Activated CD8-positive, alpha-beta memory T cell treated with anti-CD3 and anti-CD28 coated beads, Interleukin-2, amount 10 ng/mL, durations not matched to agents 7 days and 5 days (primary cell): ENCODE results near the gene RAB31. TPM values are rescaled to one million over a fixed set of nuclear protein-coding genes. Genes with fewer than 3 reads are reported as not detected.
A peak's percentile ranks its signal among the peaks of the same experiment; 100 is the strongest.

Experiments
- ATAC-seq: fragments of 150-1000 bp; cut with Tn5 transposase; one replicate; pipeline ENCODE4 v1.10.0; 2021; ENCODE audit warnings: moderate library complexity
- CTCF ChIA-PET: fragments of 350-600 bp; sonication (Branson Sonifier 250); formaldehyde crosslinking; loops from one replicate; lab custom pipeline; 2021; ENCODE audit warnings: antibody characterized with exemption; lab: Charles Lee
- DNase-seq: peaks from one replicate; pipeline ENCODE4 v3.0.0-alpha.2; 2020
- H3K27ac Mint-ChIP-seq: one replicate; pipeline ENCODE4 v1.8.0; 2021; ENCODE audit warnings: mild to moderate bottlenecking, mixed read lengths
- H3K27me3 Mint-ChIP-seq: one replicate; pipeline ENCODE4 v1.8.0; 2021; ENCODE audit warnings: mixed read lengths
- H3K36me3 Mint-ChIP-seq: one replicate; pipeline ENCODE4 v1.8.0; 2021; ENCODE audit warnings: mild to moderate bottlenecking, mixed read lengths
- H3K4me1 Mint-ChIP-seq: one replicate; pipeline ENCODE4 v1.8.0; 2021; ENCODE audit warnings: mixed read lengths
- H3K4me3 Mint-ChIP-seq: one replicate; pipeline ENCODE4 v1.8.0; 2021; ENCODE audit warnings: mild to moderate bottlenecking, moderate library complexity, mixed read lengths
- H3K9me3 Mint-ChIP-seq: one replicate; pipeline ENCODE4 v1.8.0; 2022; ENCODE audit warnings: low read depth, mixed read lengths
- total RNA-seq, 2 experiments: library from RNA; stranded (reverse); gene quantifications; one replicate each; pipeline ENCODE4 v1.2.3, GENCODE V29; 2021

Gene RAB31
- total RNA-seq, 2 experiments from 2014 or later: not detected

DNA sequence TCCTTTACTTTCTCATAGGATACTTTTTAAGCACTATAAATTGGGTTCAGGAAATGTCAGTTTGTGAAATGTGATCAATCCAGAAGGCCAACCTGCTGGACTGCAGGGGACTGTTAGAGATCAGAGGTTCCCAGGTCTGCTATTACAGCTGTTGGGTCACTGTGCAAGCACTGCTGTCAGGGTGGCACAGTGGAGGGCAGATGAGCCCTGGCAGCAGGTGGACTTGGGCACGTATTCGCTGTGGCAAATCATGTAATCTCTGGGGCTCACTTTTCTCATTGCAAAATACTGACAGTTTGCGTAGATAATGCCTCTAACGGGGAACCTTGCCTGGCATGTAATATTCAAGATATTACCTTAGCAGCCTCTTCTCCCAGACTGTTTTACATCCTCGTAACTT, 18.1 kb downstream of the RAB31 start:
- H3K27ac Mint-ChIP-seq: no peak overlapping the region
- no peak overlapping the region for H3K4me3 Mint-ChIP-seq
- CTCF ChIA-PET: no interaction called here
- no peaks in the 10 kb centered on the region for H3K4me1 Mint-ChIP-seq
- H3K27me3 Mint-ChIP-seq: peaks cover 53% of the 10 kb centered on the region
- H3K9me3 Mint-ChIP-seq: no peaks in the 10 kb centered on the region
- H3K36me3 Mint-ChIP-seq: no peaks in the 10 kb centered on the region
- DNase-seq (no peak), ATAC-seq (no peak)

DNA sequence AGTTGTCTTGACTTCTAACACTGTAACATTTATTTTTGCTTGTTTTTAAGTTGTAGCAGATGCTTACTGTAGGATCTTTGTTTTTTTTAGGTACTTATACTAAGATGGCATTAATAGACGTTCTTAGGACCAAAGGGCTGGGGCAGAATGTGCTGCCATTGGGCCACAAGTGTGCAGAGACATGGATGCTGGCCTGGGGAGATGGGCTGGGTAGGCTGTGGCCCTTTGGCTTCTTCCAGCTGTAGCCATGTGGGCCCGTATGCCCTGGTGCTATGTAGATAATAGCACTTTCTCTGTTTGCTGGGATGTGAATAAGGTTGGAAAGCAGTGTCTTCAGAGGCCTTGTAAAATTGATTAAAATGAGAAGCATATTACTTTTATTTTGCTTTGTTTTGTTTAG, 18.8 kb downstream of the RAB31 start:
- no peak for ATAC-seq
- H3K4me3 Mint-ChIP-seq: no peak overlapping the region
- H3K4me1 Mint-ChIP-seq: no peaks in the 10 kb centered on the region
- H3K9me3 Mint-ChIP-seq: no peaks in the 10 kb centered on the region
- CTCF ChIA-PET: no interaction called here
- H3K27me3 Mint-ChIP-seq: peaks cover 53% of the 10 kb centered on the region
- no peak for DNase-seq
- H3K36me3 Mint-ChIP-seq: no peaks in the 10 kb centered on the region
- no peak overlapping the region for H3K27ac Mint-ChIP-seq

DNA sequence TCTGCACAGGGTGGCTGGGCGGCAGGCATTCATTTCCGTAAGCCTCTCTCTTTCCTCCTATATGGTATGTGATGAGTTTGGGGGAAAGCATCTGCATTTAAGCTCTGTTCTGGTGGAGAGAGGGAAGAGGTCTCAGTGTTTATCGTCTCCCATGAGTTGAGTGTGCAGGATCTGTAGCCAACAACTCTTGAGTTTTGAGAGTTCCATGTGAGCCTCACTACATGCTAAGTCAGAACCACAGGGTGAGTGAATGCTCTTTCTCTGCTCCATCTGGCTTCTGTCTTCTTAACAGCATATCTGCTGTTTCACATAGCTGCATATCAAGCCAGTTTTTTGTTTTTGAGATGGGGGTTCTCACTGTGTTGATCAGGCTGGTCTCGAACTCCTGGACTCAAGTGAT, 22.7 kb downstream of the RAB31 start:
- CTCF ChIA-PET: no interaction called here
- Mint-ChIP-seq H3K27ac (no peak overlapping the region), H3K9me3 (no peaks in the 10 kb centered on the region), H3K36me3 (no peaks in the 10 kb centered on the region), H3K4me3 (no peak overlapping the region), H3K27me3 (peaks cover 55% of the 10 kb centered on the region), H3K4me1 (peaks cover 16% of the 10 kb centered on the region)
- DNase-seq (no peak), ATAC-seq (no peak)

DNA sequence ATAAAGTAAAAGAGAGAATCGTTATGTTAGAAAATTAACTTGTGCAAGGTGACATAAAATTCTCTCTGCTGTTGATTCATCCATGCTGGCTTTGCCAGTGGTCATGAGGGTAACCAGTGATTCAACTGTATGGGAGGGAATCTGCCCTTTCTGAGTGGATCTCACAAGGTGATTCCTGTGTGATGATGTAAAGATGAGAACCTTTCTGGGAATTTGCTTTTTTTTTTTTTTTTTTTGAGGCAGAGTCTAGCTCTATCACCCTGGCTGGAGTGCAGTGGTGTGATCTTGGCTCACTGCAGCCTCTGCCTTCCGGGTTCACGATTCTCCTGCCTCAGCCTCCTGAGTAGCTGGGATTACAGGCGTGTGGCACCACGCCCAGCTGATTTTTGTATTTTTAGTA, 23.3 kb downstream of the RAB31 start:
- ATAC-seq (no peak), DNase-seq (no peak)
- no peak overlapping the region for H3K27ac Mint-ChIP-seq
- H3K9me3 Mint-ChIP-seq: no peaks in the 10 kb centered on the region
- H3K27me3 Mint-ChIP-seq: peaks cover 54% of the 10 kb centered on the region
- CTCF ChIA-PET: no interaction called here
- H3K4me1 Mint-ChIP-seq: peaks cover 16% of the 10 kb centered on the region
- H3K36me3 Mint-ChIP-seq: no peaks in the 10 kb centered on the region
- H3K4me3 Mint-ChIP-seq: no peak overlapping the region

GRCh38 chr18:9732031-9732430, 23.9 kb downstream of the RAB31 start:
- peaks cover 57% of the 10 kb centered on the region for H3K27me3 Mint-ChIP-seq
- H3K4me3 Mint-ChIP-seq: no peak overlapping the region
- peaks cover 16% of the 10 kb centered on the region for H3K4me1 Mint-ChIP-seq
- ATAC-seq (no peak), DNase-seq (no peak)
- no peak overlapping the region for H3K27ac Mint-ChIP-seq
- CTCF ChIA-PET: no interaction called here
- H3K36me3 Mint-ChIP-seq: no peaks in the 10 kb centered on the region
- H3K9me3 Mint-ChIP-seq: no peaks in the 10 kb centered on the region

GRCh38 chr18:9734189-9734588, 26.1 kb downstream of the RAB31 start:
- ATAC-seq (no peak), DNase-seq (no peak)
- H3K36me3 Mint-ChIP-seq: no peaks in the 10 kb centered on the region
- H3K9me3 Mint-ChIP-seq: no peaks in the 10 kb centered on the region
- H3K27ac Mint-ChIP-seq: no peak overlapping the region
- no peak overlapping the region for H3K4me3 Mint-ChIP-seq
- peaks cover 16% of the 10 kb centered on the region for H3K4me1 Mint-ChIP-seq
- peaks cover 50% of the 10 kb centered on the region for H3K27me3 Mint-ChIP-seq
- CTCF ChIA-PET: no interaction called here

DNA sequence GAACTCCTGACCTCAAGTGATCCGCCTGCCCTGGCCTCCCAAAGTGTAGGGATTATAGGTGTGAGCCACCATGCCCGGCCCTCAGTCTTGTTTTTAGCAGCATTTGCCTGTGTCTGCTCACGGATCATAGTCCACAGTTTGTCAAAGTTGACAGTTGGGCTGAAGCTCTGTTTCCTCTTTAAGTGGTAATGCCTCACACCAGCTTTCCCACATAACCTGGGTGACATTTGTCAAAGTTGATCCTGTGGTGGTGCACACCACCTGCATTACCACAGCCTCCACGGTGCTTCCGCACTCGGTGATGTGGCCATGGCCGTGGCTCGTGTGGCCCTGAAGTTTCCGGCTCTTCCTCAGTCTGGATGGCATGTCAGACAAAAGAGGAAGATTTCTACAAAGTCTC, 27.1 kb downstream of the RAB31 start:
- Mint-ChIP-seq H3K36me3 (no peaks in the 10 kb centered on the region), H3K9me3 (no peaks in the 10 kb centered on the region), H3K27me3 (peaks cover 51% of the 10 kb centered on the region), H3K4me1 (peaks cover 16% of the 10 kb centered on the region), H3K27ac (peak overlapping the region; percentile 17), H3K4me3 (no peak overlapping the region)
- ATAC-seq (peak; percentile 53), DNase-seq (peak; percentile 64)
- CTCF ChIA-PET: interaction anchor here (0.6 kb wide), 1 partner anchor 309 kb away, joined by 3 read pairs; no protein-coding TSS in a partner anchor

DNA sequence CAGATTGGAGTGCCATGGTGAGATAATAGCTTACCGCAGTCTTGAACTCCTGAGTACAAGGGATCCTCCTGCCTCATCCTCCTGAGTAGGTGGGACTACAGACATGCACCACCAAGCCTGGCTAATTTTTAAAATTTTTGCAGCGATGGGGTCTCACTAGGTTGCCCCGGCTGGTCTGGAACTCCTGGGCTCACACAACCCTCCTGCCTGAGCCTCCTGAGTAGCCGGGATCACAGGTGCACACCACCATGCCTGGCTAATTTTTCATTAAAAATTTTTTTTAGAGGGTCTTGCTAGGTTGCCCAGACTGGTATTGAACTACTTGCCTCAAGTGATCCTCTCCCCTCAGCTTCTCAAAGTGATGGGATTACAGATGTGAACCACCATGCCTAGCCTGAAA, 27.8 kb downstream of the RAB31 start:
- Mint-ChIP-seq H3K27ac (no peak overlapping the region), H3K9me3 (no peaks in the 10 kb centered on the region), H3K36me3 (no peaks in the 10 kb centered on the region), H3K4me3 (no peak overlapping the region), H3K4me1 (peaks cover 16% of the 10 kb centered on the region), H3K27me3 (peaks cover 45% of the 10 kb centered on the region)
- ATAC-seq (no peak), DNase-seq (no peak)
- CTCF ChIA-PET: no interaction called here

- Mint-ChIP-seq H3K36me3 (no peaks in the 10 kb centered on the region), H3K27me3 (peaks cover 40% of the 10 kb centered on the region), H3K4me1 (peaks cover 16% of the 10 kb centered on the region), H3K27ac (no peak overlapping the region), H3K4me3 (no peak overlapping the region), H3K9me3 (no peaks in the 10 kb centered on the region)
- ATAC-seq (no peak), DNase-seq (no peak)
- CTCF ChIA-PET: no interaction called here
Observed at GRCh38 chr18:9736286-9736835, 28.3 kb downstream of the RAB31 start.

- Mint-ChIP-seq H3K4me1 (peaks cover 16% of the 10 kb centered on the region), H3K4me3 (no peak overlapping the region), H3K36me3 (no peaks in the 10 kb centered on the region), H3K27me3 (peaks cover 38% of the 10 kb centered on the region), H3K27ac (no peak overlapping the region), H3K9me3 (no peaks in the 10 kb centered on the region)
- DNase-seq (no peak), ATAC-seq (no peak)
- CTCF ChIA-PET: no interaction called here
Observed at GRCh38 chr18:9737006-9737405, 28.9 kb downstream of the RAB31 start.

GRCh38 chr18:9737472-9738121, 29.5 kb downstream of the RAB31 start:
- no peak overlapping the region for H3K27ac Mint-ChIP-seq
- H3K9me3 Mint-ChIP-seq: no peaks in the 10 kb centered on the region
- CTCF ChIA-PET: interaction anchor here (0.6 kb wide), 1 partner anchor 117 kb away, joined by 3 read pairs; no protein-coding TSS in a partner anchor
- no peak overlapping the region for H3K4me3 Mint-ChIP-seq
- peaks cover 16% of the 10 kb centered on the region for H3K4me1 Mint-ChIP-seq
- no peaks in the 10 kb centered on the region for H3K36me3 Mint-ChIP-seq
- H3K27me3 Mint-ChIP-seq: peaks cover 40% of the 10 kb centered on the region
- ATAC-seq: no peak
- DNase-seq: no peak

- Mint-ChIP-seq H3K4me3 (no peak overlapping the region), H3K4me1 (peaks cover 16% of the 10 kb centered on the region), H3K36me3 (no peaks in the 10 kb centered on the region), H3K9me3 (no peaks in the 10 kb centered on the region), H3K27ac (no peak overlapping the region), H3K27me3 (peaks cover 39% of the 10 kb centered on the region)
- CTCF ChIA-PET: interaction anchor here (0.6 kb wide), 1 partner anchor 118 kb away, joined by 3 read pairs; no protein-coding TSS in a partner anchor
- DNase-seq: no peak
- ATAC-seq: no peak
Observed at GRCh38 chr18:9738266-9738969, 30.3 kb downstream of the RAB31 start.

GRCh38 chr18:9739516-9739915, 31.4 kb downstream of the RAB31 start:
- no peak overlapping the region for H3K27ac Mint-ChIP-seq
- no peaks in the 10 kb centered on the region for H3K9me3 Mint-ChIP-seq
- DNase-seq: no peak
- peaks cover 42% of the 10 kb centered on the region for H3K27me3 Mint-ChIP-seq
- H3K4me3 Mint-ChIP-seq: no peak overlapping the region
- peaks cover 12% of the 10 kb centered on the region for H3K4me1 Mint-ChIP-seq
- no peaks in the 10 kb centered on the region for H3K36me3 Mint-ChIP-seq
- CTCF ChIA-PET: no interaction called here
- ATAC-seq: no peak

DNA sequence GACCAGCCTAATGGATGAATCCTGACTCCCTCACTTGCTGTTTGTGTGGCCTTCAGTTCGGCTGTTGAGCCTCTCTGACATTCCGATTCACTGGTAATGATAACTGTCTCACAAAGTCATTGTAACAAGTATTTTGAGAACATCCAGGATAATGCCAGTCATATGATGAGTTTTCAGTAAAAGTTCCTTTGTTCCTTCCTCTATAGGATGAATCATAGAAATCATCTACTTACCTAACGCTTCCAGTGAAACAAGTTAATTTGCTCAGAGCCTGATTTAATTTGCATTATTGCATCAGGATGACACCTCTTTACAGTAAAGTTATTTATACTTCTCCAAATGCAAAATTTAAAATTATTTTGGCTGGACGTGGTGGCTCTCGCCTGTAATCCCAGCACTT, 32.0 kb downstream of the RAB31 start:
- no peak for ATAC-seq
- H3K27me3 Mint-ChIP-seq: peaks cover 47% of the 10 kb centered on the region
- H3K4me3 Mint-ChIP-seq: no peak overlapping the region
- H3K4me1 Mint-ChIP-seq: peaks cover 6% of the 10 kb centered on the region
- no peak for DNase-seq
- H3K9me3 Mint-ChIP-seq: no peaks in the 10 kb centered on the region
- no peaks in the 10 kb centered on the region for H3K36me3 Mint-ChIP-seq
- CTCF ChIA-PET: no interaction called here
- no peak overlapping the region for H3K27ac Mint-ChIP-seq
